GM10847 (cell line): ENCODE data around the gene RPUSD2.

Experiments
- POLR2A ChIP-seq: IDR thresholded peaks from 2 replicates; pipeline ENCODE4 v1.6.1; 2011; ENCODE audit not compliant: insufficient read length; ENCODE audit errors: extremely low read depth

The RPUSD2 gene, protein sequence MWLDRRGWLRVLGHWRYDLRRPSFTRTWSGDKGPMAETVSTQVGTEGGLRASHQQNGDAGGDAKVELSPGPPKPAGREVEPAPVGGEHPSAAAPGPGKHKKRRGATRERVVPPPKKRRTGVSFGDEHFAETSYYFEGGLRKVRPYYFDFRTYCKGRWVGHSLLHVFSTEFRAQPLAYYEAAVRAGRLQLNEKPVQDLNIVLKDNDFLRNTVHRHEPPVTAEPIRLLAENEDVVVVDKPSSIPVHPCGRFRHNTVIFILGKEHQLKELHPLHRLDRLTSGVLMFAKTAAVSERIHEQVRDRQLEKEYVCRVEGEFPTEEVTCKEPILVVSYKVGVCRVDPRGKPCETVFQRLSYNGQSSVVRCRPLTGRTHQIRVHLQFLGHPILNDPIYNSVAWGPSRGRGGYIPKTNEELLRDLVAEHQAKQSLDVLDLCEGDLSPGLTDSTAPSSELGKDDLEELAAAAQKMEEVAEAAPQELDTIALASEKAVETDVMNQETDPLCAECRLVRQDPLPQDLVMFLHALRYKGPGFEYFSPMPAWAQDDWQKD

GRCh38 chr15:40569129-40569953 lies at the start of gene RPUSD2:
TSS of gene RPUSD2 (plus strand) at chr15:40569299. CDS start at chr15:40569338, 39 bp downstream.
- TF ChIP-seq POLR2A = peak; percentile 77

GRCh38 chr15:40523611-40524010 lies 45.5 kb upstream of the RPUSD2 start:
- no peak for TF ChIP-seq POLR2A

- no peak for TF ChIP-seq POLR2A
These were observed 43.2 kb upstream of the RPUSD2 start for GRCh38 chr15:40525855-40526254.

DNA sequence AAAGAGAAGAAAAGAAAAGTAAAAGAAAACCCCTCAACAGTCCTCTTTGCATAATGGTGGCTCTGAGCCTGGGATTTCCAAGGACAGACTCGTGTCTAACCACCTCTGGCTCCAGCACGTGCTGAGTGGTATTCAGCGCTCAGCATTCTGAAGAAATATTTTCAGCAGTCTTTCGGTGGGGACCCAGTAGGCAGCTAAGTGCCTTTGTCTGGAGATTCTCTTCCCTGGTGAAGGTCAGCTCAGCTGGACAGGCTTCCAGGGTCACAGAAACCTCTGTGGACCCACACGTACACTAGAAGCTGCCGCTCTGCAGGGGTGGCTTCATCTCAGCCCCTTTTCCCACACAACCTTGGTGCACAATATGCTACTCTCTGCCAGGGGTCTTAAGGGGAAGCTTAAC lies 40.3 kb upstream of the RPUSD2 start:
- TF ChIP-seq POLR2A = no peak

DNA sequence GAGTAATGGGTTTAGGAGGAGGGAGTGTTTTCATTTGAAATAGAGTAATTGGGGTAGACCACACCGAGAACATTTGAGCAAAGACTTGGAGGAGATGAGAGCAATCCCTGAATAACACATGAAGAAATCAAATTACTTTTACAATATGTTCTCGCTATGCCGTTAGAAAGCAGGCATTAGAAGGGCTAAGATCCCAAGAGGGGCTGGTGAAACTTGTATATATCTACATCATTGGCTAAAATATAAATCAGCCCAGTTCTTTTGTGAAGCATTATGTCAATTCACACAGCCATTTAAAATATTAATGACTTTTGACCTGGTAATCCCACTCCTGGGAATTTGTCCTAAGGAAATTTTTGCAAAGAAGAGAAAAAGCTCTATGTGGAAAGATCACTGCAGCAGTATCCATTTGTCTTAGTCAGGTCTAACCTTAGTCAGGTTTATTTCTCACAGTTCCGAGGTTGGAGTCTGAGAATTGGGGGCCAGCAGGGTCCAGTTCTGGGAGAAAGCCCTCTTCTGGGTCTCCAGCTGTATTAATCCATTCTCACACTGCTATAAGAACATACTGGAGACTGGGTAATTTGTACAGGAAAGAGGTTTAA lies 35.2 kb upstream of the RPUSD2 start:
- no peak for TF ChIP-seq POLR2A

DNA sequence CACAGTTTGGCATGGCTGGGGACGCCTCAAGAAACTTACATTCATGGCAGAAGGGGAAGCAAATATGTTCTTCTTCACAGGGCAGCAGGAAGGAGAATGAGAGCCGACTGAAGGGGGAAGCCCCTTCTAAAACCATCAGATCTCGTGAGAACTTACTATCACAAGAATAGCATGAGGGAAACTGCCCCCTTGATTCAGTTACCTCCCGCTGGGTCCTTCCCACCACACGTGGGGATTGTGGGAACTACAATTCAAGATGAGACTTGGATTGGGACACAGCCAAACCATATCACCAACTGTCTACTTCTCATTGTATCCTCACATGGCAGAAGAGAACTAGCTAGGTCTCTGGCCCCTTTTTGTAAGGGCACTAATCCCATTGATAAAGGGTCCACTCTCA lies 34.7 kb upstream of the RPUSD2 start:
- TF ChIP-seq POLR2A = no peak

DNA sequence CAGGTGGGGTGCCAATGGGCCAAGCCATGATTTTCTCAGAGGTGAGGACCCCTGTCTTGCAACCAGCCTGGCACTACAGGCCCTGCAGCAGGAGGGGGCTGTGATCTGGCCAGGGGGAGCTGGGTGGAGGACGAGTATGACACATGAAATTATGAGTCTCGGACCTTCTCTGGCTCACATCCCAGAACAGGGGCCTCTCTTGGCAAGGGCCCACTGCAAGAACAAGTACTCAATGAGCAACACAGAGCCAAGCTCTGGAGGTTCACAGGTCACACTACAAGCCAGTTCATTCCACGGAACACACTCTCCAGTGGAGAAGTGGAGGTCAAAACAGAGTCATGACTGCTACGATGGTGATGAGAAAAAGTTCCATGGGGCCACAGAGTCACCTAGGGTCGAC lies 32.6 kb upstream of the RPUSD2 start:
- TF ChIP-seq POLR2A = no peak

DNA sequence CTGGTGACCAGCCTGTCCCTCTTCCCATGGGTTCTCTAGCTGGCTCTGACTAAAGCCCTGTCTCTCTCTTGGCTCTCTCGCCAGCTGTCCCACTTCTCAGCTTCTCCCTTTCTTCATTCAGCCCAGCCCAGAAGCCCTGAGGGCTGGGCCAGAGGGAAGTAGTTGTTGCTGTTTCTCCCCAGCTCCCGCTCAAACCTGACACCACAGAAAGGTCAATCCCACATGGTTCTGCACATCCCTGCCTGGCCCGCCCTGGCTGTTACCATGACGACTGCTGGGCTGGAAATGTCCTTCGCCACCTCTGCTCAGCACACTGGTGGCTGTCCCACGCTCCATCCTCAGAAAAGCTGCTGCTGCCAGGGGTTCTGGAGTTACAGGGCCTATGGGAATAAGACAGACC lies 30.1 kb upstream of the RPUSD2 start:
- TF ChIP-seq POLR2A = no peak

DNA sequence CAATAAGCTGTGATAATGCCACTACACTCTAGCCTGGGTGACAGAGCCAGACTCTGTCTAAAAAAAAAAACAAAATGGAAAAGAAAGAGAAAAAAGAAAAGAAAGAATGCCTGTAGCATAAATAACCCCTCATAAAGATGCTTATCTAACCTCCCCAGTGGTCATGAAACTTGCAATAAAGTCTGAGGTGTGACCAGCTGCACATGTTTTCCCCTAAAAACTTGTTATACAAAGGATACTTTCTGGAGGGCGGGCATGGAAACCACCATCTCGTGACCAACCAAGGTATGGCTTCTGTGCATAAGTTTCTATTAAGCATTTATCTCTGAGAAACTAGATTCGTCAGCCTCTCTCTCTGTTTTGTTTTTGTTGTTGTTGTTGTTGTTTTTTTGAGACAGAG lies 26.0 kb upstream of the RPUSD2 start:
- TF ChIP-seq POLR2A = no peak

- no peak for TF ChIP-seq POLR2A
These were observed 25.3 kb upstream of the RPUSD2 start for GRCh38 chr15:40543631-40544294.

DNA sequence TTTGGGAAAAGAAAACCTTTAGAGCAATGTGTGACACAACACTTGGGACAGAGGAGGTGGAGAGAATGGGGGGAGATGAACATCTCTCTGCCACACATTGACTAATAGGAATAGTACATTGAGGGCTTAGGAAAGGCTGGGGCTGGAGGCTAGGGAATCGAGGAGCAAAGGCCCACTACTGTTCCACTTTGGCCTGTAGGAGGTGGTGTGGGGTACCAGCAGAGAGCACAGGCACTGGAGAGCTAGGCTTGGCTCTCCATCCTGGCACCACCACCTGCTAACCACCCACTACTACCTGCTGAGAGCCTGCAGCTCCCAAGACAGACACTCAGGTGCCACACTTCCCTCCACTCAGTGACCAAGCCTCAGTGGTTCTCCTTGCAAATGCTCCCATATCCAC lies 23.6 kb upstream of the RPUSD2 start:
- no peak for TF ChIP-seq POLR2A

GRCh38 chr15:40548610-40549009 lies 20.5 kb upstream of the RPUSD2 start:
- TF ChIP-seq POLR2A = no peak

DNA sequence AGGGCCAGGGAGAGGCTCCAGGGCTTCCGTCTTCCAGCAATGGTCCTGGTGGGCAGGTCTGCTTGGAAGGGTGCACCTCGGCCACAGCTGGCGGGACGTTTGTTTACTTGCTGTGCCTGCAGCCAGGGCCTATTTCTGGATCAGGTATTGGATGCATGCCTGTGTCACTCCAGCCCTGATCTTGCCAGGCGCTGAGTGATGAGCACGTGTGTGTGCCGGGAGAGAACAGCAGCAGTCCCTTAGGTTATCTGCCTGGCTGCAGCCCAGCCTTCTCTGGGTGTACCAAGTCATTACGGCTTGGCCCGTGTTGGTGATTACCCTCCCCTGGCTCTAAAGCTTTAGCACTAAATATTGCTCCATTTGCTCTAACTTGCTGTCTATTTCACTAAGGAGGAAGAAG lies 19.2 kb upstream of the RPUSD2 start:
- no peak for TF ChIP-seq POLR2A

DNA sequence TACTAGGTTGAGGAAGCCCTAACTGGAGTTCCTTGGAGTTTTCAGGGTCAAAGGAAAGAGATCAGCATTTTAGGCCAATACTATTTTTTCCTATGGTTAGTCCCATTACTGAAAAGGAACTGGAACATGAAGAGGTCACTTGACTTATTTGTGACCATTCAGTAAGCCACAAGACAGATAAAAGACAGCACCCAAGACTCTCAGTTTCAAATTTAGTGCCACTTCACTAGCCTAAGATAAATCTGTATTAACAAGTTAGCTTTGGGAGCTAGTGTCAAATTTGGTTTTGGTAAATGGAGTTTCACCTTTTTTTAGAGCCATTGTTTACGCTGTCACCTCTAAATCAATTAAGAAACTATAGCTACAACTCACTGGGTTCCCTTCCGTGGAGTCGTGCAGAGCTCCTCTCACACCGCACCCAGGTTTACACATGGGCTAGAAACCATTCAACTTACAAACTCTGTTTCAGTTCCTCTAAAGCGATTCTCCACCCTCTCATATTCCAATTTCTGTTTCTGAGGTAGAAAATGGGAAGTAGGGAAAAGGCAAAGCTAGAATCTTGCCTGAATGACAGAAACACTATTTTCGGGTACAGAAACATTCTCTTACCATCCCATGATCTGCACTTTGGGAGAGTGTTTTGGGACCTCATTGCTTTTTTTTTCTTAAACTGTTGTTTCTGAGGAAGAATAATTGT lies 18.6 kb upstream of the RPUSD2 start:
- TF ChIP-seq POLR2A = no peak

DNA sequence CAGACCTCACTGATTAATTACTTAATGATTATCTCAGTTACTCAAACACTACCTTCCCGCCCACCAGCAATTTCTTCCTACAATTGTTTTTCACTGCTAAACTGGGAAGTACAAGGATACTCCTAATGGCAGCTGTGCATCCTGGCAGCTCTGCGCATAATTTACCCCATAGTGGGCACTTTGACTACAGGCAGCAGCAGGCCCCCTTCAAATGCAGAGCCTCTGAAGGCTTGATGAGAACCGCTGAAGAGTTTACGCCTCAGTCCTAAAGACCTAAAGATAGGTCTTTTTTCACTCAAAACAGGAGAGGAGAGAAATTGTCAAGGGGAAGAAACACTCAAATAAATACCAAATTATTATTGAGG lies 15.0 kb upstream of the RPUSD2 start:
- TF ChIP-seq POLR2A = no peak
